HG03432 (cell line): ENCODE results near the gene TIMMDC1.
"Not testable (repeated sequence)": the region's sequence is repeated elsewhere in the genome, so short reads cannot be mapped to it uniquely, and the experiment has no call there.

Experiments used
- ATAC-seq: cut with Tn5 transposase; IDR thresholded peaks from one replicate; pipeline ENCODE4 v1.9.1; 2021; ENCODE audit warnings: mild to moderate bottlenecking, moderate library complexity; ENCODE audit not compliant: unreplicated experiment

Gene TIMMDC1

GRCh38 chr3:119508172-119508845, 10.0 kb downstream of the TIMMDC1 start:
- no peak for ATAC-seq

DNA sequence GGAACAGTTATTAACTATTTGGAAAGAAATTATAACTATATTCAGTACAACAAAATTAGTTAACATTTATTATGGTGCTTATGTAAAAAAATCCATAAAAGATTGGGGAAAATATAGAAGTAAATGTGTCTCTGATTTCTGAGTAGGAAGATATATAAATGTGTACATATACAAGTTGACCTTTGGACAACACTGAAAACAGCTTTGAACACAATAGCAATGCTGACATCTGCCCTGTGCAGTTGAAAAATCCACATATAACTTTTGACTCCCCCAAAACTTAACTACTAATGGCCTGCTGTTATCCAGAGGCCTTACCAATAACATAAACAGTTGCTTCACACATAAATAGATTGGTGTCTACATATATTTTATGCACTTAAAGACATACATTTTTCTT, 12.3 kb downstream of the TIMMDC1 start:
- no peak for ATAC-seq

GRCh38 chr3:119514637-119515036, 16.3 kb downstream of the TIMMDC1 start:
- ATAC-seq, result no peak

- ATAC-seq, result no peak
These were observed 18.8 kb downstream of the TIMMDC1 start for GRCh38 chr3:119517112-119517511.

GRCh38 chr3:119518026-119518425, 19.7 kb downstream of the TIMMDC1 start:
- ATAC-seq, result no peak

DNA sequence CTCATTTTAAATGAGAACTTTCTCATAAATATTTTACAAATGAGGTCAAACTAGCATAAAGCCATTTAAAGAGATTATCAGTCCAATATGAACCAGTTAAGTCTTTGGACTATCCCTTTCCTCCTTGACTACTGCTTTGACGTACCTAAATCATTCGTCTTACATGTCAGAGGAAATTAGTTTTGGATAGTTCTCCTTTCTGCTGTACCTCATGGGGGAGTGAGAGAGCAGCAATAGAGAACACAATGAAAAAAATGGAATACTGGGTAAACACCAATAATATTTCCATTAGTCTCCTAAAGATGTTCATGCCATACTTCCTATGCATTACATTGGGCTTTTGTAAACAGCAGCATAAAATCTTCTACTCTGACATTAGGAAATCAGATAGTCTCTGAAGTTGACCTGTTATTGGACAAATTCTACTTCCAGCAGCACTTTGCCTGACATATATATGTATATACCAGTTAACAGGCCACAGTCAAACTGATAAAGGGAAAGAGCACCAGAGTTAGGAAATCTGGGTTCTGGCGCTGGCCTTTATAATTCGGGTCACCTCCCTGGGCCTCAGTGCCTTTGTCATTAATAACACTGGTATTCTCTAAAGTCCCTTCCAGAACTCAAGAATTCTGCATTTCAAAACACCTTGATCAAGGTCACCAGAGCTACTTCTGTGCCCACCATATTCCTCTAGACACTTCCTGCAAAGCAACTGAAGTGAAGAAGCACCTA, 26.8 kb downstream of the TIMMDC1 start:
- ATAC-seq, result no peak

DNA sequence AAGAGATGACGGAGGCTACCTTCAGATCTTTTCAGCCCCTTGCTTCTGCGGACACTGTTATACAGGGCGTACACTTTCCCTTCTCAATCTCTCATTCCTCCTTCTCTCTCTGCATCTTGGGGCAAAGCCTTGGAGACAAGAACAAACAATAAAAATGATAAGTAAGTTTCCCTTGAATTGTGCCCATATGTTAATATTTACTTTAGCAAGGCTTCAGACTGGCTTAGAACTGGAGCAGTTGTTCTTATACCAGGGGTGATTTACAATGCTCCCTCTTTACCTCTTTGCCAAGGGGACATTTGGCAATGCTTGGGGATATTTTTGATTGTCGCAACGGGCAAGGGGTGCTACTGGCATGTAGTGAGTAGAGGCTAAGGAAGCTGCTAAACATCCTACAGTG, 29.4 kb downstream of the TIMMDC1 start:
- ATAC-seq, result no peak

- ATAC-seq, result no peak
These were observed 31.5 kb downstream of the TIMMDC1 start for GRCh38 chr3:119529883-119530282.

DNA sequence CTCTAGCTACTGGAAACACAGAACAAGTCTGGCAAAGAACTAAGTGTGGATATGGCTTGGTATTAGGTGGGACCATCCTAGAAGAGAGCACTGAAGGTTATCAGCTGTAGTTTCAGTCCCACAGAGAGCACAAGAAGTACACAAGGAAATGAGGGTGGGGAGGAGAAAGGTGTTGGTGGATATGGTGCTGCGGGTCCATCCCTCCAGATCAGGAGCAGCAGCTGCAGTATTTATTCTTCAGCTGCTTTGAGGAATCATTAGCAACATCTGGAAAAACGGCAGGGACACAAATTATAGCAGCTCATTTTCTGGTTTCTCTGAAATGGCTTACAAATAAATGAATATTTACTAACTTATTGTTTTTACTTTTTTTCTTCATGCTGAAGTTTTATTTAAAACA, 32.1 kb downstream of the TIMMDC1 start:
- ATAC-seq, result no peak

- ATAC-seq, result no peak
These were observed 32.8 kb downstream of the TIMMDC1 start for GRCh38 chr3:119531151-119531550.

DNA sequence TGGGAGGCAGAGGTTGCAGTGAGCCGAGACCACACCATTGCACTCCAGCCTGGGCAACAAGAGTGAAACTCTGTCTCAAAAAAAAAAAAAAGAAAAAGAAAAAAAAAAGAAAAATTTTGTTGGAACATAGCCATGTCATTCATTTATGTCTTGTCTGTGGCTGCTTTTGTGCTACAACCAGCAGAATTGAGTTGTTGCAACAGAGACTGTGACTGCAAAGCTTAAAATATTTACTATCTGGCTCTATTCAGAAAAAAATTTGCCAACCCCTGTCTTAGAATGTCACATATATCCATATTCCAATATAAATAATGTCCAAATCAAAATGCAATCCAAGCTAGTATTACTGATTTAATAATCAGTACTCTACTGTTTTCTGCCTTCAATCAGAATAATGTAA, 35.9 kb downstream of the TIMMDC1 start:
- no peak for ATAC-seq

DNA sequence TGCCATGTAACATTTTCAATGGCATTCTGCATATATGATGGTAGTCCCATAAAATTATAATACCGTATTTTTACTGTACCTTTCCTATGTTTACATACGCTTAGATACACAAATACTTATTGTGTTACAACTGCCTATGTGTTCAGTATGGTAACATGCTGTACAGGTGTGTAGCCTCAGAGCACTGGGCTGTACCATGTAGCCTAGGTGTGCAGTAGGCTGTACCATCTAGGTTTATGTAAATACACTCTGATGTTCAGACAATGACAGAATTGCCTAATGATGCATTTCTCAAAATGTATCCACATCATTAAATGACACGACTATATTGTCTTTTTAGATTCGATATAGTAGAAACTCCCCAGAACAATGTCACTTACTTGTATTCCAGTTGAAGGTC, 38.4 kb downstream of the TIMMDC1 start:
- no peak for ATAC-seq

DNA sequence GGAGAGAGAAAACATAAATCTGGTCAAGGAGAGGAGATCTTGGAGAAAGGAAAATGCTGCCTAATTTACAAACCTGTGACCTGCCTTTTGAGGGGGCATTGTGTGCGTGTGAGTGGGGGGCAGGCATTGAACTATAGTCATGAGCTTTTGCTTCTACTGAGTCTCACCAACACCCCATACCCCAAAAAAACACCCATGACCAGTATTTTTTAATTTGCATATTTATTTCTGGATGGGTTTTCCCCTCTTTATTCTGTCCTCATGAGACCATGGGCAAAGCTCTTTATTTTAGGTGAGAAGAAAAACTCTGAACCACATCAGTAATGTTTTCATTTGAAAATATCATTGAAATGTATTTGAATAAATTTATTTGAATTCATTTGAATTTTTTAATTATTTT, 40.4 kb downstream of the TIMMDC1 start:
- ATAC-seq, result no peak

GRCh38 chr3:119541547-119541946, 43.2 kb downstream of the TIMMDC1 start:
- ATAC-seq, result no peak

- ATAC-seq, result peak; percentile 47
These were observed 43.9 kb downstream of the TIMMDC1 start for GRCh38 chr3:119542168-119542767.

DNA sequence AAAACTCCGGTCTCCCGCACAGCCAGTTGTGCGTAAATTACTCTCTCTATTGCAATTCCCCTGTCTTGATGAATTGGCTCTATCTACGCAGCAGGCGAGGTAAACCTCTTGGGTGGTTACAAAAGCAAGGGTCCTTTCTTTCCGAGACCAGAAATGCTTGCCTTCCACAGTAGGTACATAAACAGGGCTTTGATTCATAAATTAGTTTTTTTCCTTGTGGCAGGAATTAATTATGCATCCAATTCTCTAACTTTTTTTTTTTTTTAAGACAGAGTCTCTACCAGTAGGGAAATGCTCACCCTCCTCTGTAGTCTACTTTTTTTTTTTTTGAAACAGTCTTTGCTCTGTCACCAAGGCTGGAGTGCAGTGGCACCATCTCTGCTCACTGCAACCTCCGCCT, 44.8 kb downstream of the TIMMDC1 start:
- no peak for ATAC-seq

GRCh38 chr3:119547227-119547626, 48.9 kb downstream of the TIMMDC1 start:
- ATAC-seq, result no peak

GRCh38 chr3:119548341-119548740, 50.0 kb downstream of the TIMMDC1 start:
- no peak for ATAC-seq

- ATAC-seq, result peak; percentile 40
These were observed 52.0 kb downstream of the TIMMDC1 start for GRCh38 chr3:119550192-119550910.

- ATAC-seq, result no peak
These were observed 53.3 kb downstream of the TIMMDC1 start for GRCh38 chr3:119551598-119551997.

DNA sequence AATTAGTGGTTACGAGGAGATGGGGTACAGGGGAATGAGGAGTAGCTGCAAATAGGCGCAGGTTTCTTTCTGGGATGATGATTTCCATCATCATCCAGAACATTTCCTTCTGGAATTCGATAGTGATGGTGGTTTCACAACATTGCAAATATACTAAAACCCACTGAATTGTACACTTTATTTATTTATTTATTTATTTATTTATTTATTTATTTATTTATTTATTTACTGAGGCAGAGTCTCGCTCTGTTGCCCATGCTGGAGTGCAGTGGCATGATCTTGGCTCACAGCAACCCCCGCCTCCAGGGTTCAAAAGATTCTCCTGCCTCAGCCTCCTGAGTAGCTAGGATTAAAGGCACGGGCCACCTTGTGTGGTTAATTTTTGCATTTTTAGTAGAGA, 54.6 kb downstream of the TIMMDC1 start:
- not testable (repeated sequence) for ATAC-seq
